K562 (cell line): ENCODE data around the gene TCEAL9.

Experiments
- ETV5 ChIP-seq: sonication (generic); formaldehyde crosslinking; IDR thresholded peaks from 2 replicates; pipeline ENCODE4 v1.4.0; 2020; ENCODE audit warnings: low read depth, mild to moderate bottlenecking, missing genetic modification reagents
- FIP1L1 ChIP-seq: fragments of 200-400 bp; formaldehyde crosslinking; IDR thresholded peaks from 2 replicates; pipeline ENCODE4 v1.6.1; 2018; ENCODE audit warnings: mild to moderate bottlenecking, low read depth, low read length; ENCODE audit not compliant: poor library complexity, severe bottlenecking
- NFIC ChIP-seq: fragments of 450-650 bp; IDR thresholded peaks from 2 replicates; pipeline ENCODE4 v1.6.1; 2017; ENCODE audit warnings: mild to moderate bottlenecking, inconsistent platforms
- PHF21A ChIP-seq: fragments of 450-650 bp; IDR thresholded peaks from 2 replicates; pipeline ENCODE4 v1.6.1; 2017; ENCODE audit warnings: low read depth, borderline replicate concordance
- SNRNP70 ChIP-seq: fragments of 200-400 bp; formaldehyde crosslinking; optimal IDR thresholded peaks from 2 replicates; pipeline ENCODE3; 2017; ENCODE audit warnings: low read depth, low read length
- ZBTB1 ChIP-seq: sonication (generic); formaldehyde crosslinking; IDR thresholded peaks from 2 replicates; pipeline ENCODE4 v1.8.1; 2023; ENCODE audit warnings: missing genetic modification reagents, low read depth, mild to moderate bottlenecking, borderline replicate concordance
- ZBTB2 ChIP-seq: fragments of 450-650 bp; IDR thresholded peaks from 2 replicates; pipeline ENCODE4 v1.6.1; 2016; ENCODE audit warnings: antibody characterized with exemption
- ZNF282 ChIP-seq: sonication (generic); formaldehyde crosslinking; IDR thresholded peaks from 2 replicates; pipeline ENCODE4 v1.8.1; 2023; ENCODE audit warnings: missing genetic modification reagents
- TF ChIP-seq, protein P1 (sequence below): fragments of 150-350 bp; IDR thresholded peaks from 2 replicates; pipeline ENCODE4 v1.6.1; 2014; ENCODE audit warnings: low read depth, mild to moderate bottlenecking, low read length, borderline replicate concordance
- TF ChIP-seq, protein P2 (sequence below): fragments of 250-450 bp; sonication (Bioruptor Pico); IDR thresholded peaks from 2 replicates; pipeline ENCODE4 v1.8.0; 2021; ENCODE audit warnings: moderate library complexity, mild to moderate bottlenecking, inconsistent platforms
- TF ChIP-seq, protein P3 (sequence below): fragments of 250-450 bp; sonication (Bioruptor Pico); IDR thresholded peaks from 2 replicates; pipeline ENCODE4 v1.4.0; 2020

GRCh38 chrX:103347682-103348397 is 8.5 kb upstream of the TCEAL9 start:
- TF ChIP-seq ETV5 (no peak), NFIC (no peak), ZBTB2 (no peak), SNRNP70 (no peak), PHF21A (no peak), ZBTB1 (CRISPR knock-in tag) (no peak), FIP1L1 (no peak), ZNF282 (CRISPR knock-in tag) (no peak)
- TF ChIP-seq, protein P1, sequence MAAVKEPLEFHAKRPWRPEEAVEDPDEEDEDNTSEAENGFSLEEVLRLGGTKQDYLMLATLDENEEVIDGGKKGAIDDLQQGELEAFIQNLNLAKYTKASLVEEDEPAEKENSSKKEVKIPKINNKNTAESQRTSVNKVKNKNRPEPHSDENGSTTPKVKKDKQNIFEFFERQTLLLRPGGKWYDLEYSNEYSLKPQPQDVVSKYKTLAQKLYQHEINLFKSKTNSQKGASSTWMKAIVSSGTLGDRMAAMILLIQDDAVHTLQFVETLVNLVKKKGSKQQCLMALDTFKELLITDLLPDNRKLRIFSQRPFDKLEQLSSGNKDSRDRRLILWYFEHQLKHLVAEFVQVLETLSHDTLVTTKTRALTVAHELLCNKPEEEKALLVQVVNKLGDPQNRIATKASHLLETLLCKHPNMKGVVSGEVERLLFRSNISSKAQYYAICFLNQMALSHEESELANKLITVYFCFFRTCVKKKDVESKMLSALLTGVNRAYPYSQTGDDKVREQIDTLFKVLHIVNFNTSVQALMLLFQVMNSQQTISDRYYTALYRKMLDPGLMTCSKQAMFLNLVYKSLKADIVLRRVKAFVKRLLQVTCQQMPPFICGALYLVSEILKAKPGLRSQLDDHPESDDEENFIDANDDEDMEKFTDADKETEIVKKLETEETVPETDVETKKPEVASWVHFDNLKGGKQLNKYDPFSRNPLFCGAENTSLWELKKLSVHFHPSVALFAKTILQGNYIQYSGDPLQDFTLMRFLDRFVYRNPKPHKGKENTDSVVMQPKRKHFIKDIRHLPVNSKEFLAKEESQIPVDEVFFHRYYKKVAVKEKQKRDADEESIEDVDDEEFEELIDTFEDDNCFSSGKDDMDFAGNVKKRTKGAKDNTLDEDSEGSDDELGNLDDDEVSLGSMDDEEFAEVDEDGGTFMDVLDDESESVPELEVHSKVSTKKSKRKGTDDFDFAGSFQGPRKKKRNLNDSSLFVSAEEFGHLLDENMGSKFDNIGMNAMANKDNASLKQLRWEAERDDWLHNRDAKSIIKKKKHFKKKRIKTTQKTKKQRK, result no peak
- TF ChIP-seq, protein P2, sequence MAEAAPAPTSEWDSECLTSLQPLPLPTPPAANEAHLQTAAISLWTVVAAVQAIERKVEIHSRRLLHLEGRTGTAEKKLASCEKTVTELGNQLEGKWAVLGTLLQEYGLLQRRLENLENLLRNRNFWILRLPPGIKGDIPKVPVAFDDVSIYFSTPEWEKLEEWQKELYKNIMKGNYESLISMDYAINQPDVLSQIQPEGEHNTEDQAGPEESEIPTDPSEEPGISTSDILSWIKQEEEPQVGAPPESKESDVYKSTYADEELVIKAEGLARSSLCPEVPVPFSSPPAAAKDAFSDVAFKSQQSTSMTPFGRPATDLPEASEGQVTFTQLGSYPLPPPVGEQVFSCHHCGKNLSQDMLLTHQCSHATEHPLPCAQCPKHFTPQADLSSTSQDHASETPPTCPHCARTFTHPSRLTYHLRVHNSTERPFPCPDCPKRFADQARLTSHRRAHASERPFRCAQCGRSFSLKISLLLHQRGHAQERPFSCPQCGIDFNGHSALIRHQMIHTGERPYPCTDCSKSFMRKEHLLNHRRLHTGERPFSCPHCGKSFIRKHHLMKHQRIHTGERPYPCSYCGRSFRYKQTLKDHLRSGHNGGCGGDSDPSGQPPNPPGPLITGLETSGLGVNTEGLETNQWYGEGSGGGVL (CRISPR knock-in tag), result no peak
- TF ChIP-seq, protein P3, sequence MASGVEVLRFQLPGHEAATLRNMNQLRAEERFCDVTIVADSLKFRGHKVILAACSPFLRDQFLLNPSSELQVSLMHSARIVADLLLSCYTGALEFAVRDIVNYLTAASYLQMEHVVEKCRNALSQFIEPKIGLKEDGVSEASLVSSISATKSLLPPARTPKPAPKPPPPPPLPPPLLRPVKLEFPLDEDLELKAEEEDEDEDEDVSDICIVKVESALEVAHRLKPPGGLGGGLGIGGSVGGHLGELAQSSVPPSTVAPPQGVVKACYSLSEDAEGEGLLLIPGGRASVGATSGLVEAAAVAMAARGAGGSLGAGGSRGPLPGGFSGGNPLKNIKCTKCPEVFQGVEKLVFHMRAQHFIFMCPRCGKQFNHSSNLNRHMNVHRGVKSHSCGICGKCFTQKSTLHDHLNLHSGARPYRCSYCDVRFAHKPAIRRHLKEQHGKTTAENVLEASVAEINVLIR (CRISPR knock-in tag), result no peak
